Uterine smooth muscle cell (primary cell): ENCODE data around the gene HIP1. TPM values are rescaled to one million over a fixed set of nuclear protein-coding genes. Genes with fewer than 3 reads are reported as not detected.

Experiments used
- total RNA-seq: library from RNA; depleted of rRNA; stranded (reverse); fragments of >200 nt; gene quantifications from 2 replicates; pipeline ENCODE4 v1.2.3, GENCODE V29; 2014

The HIP1 gene
- total RNA-seq = 20.9 and 27.7 TPM in 2 replicates

DNA sequence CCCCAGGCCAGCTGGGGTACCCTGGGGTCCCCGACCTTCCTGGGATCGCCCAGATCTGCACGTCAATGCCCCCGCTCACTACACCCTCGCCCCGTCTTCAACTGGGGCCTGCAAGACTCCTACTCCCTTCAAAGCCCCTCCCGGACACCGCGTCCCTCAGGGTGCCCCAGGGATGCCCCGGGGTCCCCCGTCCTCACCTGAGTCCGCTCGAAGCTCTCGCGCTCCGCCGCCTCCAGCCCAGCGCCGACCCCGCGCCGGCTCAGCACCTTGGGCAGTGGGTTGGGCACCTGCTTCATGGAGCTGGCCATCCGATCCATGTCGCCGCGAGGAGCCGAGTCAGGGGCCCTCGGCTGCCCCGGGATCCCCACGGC lies at the start of gene HIP1:
TSS of gene HIP1 (minus strand) at position 338 of the 371 bp plus-strand sequence. CDS start at position 317, 21 bp downstream.

DNA sequence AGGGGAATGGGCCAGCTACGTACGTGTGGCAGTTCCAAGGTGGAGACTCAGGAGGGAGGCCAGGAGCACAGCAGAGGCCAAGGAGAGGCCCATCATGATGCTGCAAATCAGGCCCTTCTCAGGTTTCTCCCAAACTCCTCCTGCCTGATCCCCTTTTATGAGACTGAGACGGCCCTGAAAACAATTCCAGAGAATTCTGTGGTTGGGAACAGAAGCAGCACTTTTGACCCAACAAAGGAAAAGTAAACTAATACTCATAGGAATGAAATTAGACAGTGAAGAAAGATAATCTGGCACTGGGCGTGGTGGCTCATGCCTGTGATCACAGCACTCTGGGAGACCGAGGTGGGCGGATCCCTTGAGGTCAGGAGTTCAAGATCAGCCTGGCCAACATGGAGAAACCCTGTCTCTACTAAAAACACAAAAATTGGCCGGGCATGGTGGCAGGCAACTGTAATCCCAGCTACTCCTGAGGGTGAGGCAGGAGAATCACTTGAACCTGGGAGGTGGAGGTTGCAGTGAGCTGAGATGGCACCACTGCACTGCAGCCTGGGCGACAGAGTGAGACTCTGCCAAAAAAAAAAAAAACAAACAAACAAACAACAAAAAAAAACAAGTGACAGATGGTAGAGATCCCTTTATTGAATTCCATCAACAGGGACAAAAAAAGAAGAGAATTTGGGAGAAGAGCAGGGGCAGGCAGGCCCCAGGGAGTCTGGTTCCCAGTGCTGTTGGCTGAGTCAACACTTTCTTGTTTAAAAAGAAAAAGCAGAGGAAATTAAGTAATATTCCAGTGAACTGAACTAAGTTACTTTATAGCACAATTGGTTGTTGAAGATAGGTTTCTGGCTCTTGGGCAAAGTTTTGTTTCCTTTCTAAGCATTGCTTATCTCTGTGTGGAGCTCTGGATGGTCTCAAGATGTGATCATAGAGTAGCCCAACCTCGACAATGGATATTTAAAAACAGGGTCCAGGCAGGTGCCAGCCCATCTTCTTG lies 33.6 kb upstream of the HIP1 start, which contains the start of gene CCL26:
TSS of gene CCL26 (minus strand) at position 131 of the 997 bp plus-strand sequence. CDS start at position 96, 35 bp downstream.

DNA sequence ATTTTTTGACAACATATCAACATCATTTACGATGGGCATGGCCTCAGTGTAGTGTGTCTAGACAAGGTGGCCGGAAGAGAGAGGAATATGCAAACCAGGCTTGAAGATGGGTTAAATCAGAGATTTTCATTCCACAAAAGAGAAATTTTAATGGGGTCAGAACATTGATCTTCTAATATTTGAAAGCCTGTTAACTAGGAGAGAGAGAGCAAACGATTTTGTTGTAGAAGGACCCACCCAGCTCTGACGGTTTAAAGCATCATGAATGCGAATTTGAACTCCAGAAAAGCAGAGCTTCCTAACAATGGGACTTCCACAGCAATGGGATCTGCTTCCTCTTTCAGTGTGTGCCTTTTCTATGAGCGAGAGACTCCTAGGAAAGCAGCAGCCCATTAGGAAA lies 246.7 kb downstream of the HIP1 start, which contains the start of gene SPDYE5:
TSS of gene SPDYE5 (plus strand) at position 301 of the 400 bp plus-strand sequence. CDS start 1,728 bp downstream, outside the sequence.

DNA sequence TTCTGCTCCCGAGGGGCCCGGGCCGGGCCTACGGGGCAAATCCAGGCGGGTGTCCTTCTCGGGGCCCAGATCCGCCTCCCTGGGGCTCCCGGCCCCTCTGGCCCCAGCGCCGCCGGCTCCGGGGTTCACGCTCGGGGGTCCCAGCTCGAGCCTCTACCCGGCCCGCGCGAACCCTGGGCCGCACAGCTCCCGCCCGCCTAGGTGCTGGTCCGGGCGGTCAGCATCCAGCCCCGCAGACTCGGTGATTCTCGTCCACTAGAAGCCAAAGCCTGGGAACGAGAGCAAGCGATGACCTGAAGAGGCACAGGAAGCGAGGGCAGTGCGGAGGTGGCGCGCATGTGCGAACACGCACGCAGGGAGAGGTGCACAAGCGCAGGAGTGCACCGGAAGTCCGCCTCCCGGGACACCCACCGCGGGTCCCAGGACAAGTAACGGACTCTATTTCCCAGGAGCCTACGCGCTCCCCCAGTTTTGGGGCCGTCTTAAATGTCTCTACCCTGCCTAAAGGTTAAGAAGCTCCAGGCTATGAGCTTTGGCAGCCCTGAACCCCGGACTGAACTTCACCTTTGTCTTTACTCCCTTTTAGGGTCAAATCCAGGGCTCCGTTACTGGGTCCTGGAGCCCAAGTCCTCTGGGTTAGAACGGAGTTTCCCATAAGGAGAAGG lies 252.6 kb downstream of the HIP1 start, which contains the start of gene POM121C:
TSS of gene POM121C (minus strand) at position 321 of the 665 bp plus-strand sequence. CDS start 44,803 bp downstream, outside the sequence.

Other genes with a start within 250 kb of the HIP1 start
- gene SPDYE5, start 246.6 kb downstream of the HIP1 start, total RNA-seq = 0.11 and 0.12 TPM in 2 replicates
- gene CCL26, start 33.3 kb upstream of the HIP1 start, total RNA-seq = 1.7 and 2.4 TPM in 2 replicates
- gene CCL24, start 74.9 kb upstream of the HIP1 start, total RNA-seq = not detected in 2 replicates
- gene RHBDD2, start 140.1 kb upstream of the HIP1 start, total RNA-seq = 12.2 and 12.7 TPM in 2 replicates
- gene POR, start 176.2 kb upstream of the HIP1 start, total RNA-seq = 105 and 159 TPM in 2 replicates